SU-DHL-6 (cell line): Measurements from ENCODE around the gene AGRN.

Experiments used
- H2AFZ ChIP-seq: fragments of 200-600 bp; sonication (generic); 2 replicates; pipeline ENCODE4 v1.6.1; 2014; ENCODE audit warnings: low read depth, mild to moderate bottlenecking, moderate library complexity, mixed read lengths, antibody characterized with exemption, low read length; ENCODE audit not compliant: severe bottlenecking
- H3F3A ChIP-seq: fragments of 200-600 bp; shearing (Covaris generic); 2 replicates; pipeline ENCODE4 v1.6.0; 2016; ENCODE audit warnings: antibody characterized with exemption, mild to moderate bottlenecking; ENCODE audit not compliant: insufficient read depth
- H3K27ac ChIP-seq: fragments of 200-600 bp; sonication (generic); 2 replicates; pipeline ENCODE4 v1.5.1; 2016; ENCODE audit warnings: low read depth, mild to moderate bottlenecking, low read length, moderate library complexity, mixed read lengths
- H3K27me3 ChIP-seq: fragments of 200-600 bp; sonication (generic), shearing (Covaris generic); 2 replicates; pipeline ENCODE4 v1.6.0; 2014; ENCODE audit warnings: mild to moderate bottlenecking, low read length
- H3K36me3 ChIP-seq: fragments of 200-600 bp; sonication (generic); 2 replicates; pipeline ENCODE4 v1.6.1; 2014; ENCODE audit warnings: mild to moderate bottlenecking, low read length, mixed read lengths
- H3K4me2 ChIP-seq: fragments of 300-600, 200-600 bp; shearing (Covaris generic), sonication (generic); 2 replicates; pipeline ENCODE4 v1.6.0; 2014; ENCODE audit warnings: low read length, low read depth, mild to moderate bottlenecking; ENCODE audit not compliant: poor library complexity, severe bottlenecking
- H3K4me3 ChIP-seq: fragments of 200-600 bp; sonication (generic); 2 replicates; pipeline ENCODE4 v1.5.1; 2014; ENCODE audit warnings: antibody characterized with exemption, low read length, mild to moderate bottlenecking, mixed read lengths; ENCODE audit not compliant: insufficient read depth, poor library complexity, severe bottlenecking
- H3K79me2 ChIP-seq: fragments of 200-600 bp; sonication (generic); 2 replicates; pipeline ENCODE4 v1.6.1; 2014; ENCODE audit warnings: mild to moderate bottlenecking, low read length, moderate library complexity; ENCODE audit not compliant: insufficient read depth
- H3K9ac ChIP-seq: fragments of 200-600 bp; sonication (generic); 2 replicates; pipeline ENCODE4 v1.7.0; 2014; ENCODE audit warnings: mild to moderate bottlenecking, low read length
- H3K9me2 ChIP-seq: fragments of 200-600 bp; sonication (generic); replicated peaks from 2 replicates; pipeline ENCODE4 v1.6.1; 2014; ENCODE audit warnings: low read length; ENCODE audit not compliant: insufficient read depth
- H3K9me3 ChIP-seq: fragments of 200-600 bp; sonication (generic); 2 replicates; pipeline ENCODE4 v1.6.1; 2014; ENCODE audit warnings: low read length, mixed read lengths; ENCODE audit not compliant: insufficient read depth
- H4K20me1 ChIP-seq: fragments of 200-600 bp; sonication (generic); 2 replicates; pipeline ENCODE4 v1.6.1; 2014; ENCODE audit warnings: low read depth, mild to moderate bottlenecking, antibody characterized with exemption, low read length, moderate library complexity, mixed read lengths
- CTCF ChIP-seq: fragments of 200-600 bp; sonication (generic); IDR thresholded peaks from one replicate; pipeline ENCODE4 v1.5.1; 2017; ENCODE audit warnings: antibody characterized with exemption, mild to moderate bottlenecking, low read length, moderate library complexity; ENCODE audit not compliant: insufficient read depth, poor library complexity, severe bottlenecking
- EZH2phosphoT487 ChIP-seq: fragments of 200-600 bp; sonication (generic), shearing (Covaris generic); conservative IDR thresholded peaks from 2 replicates; pipeline ENCODE4 v1.6.1; 2018; ENCODE audit warnings: mild to moderate bottlenecking, antibody characterized with exemption, low read length, moderate library complexity, mixed read lengths

Gene AGRN

GRCh38 chr1:1049318-1050165 lies 29.6 kb downstream of the AGRN start:
- H3K79me2 ChIP-seq = no peaks in the 10 kb centered on the region
- no peaks in the 10 kb centered on the region for H3K27me3 ChIP-seq
- no peak overlapping the region for H2AFZ ChIP-seq
- H3K9me2 ChIP-seq = no peaks in the 10 kb centered on the region
- no peaks in the 10 kb centered on the region for H3K36me3 ChIP-seq
- no peak overlapping the region for H3K9ac ChIP-seq
- no peak overlapping the region for H3K4me2 ChIP-seq
- H4K20me1 ChIP-seq = no peaks in the 10 kb centered on the region
- TF ChIP-seq CTCF (no peak), EZH2phosphoT487 (no peak)
- H3K27ac ChIP-seq = no peak overlapping the region
- no peak overlapping the region for H3K4me3 ChIP-seq
- no peaks in the 10 kb centered on the region for H3K9me3 ChIP-seq
- H3F3A ChIP-seq = no peaks in the 10 kb centered on the region

DNA sequence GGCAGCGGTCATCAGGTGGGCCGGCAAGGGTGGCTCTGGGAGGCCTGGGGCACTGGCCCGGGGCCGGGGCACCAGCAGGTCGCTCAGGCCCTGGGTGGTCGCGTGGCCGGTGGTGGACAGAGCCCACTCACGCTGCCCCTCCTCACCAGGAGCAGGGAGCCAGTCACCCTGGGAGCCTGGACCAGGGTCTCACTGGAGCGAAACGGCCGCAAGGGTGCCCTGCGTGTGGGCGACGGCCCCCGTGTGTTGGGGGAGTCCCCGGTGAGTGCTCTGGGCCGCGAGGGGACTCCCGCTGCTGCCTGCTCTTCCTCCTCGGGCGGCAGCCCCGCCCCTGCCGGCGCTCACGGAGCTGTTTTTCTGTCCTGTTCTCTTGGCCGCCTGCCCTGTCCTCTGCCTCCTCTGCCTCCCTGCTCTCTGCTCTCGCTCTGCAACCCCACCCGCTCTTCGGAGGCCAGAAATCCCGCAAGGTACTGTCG lies 30.7 kb downstream of the AGRN start:
- no peak overlapping the region for H3K4me2 ChIP-seq
- no peaks in the 10 kb centered on the region for H3K9me3 ChIP-seq
- no peaks in the 10 kb centered on the region for H4K20me1 ChIP-seq
- H3K36me3 ChIP-seq = no peaks in the 10 kb centered on the region
- H3K4me3 ChIP-seq = no peak overlapping the region
- H3K79me2 ChIP-seq = no peaks in the 10 kb centered on the region
- H3K27ac ChIP-seq = no peak overlapping the region
- TF ChIP-seq CTCF (no peak), EZH2phosphoT487 (no peak)
- no peaks in the 10 kb centered on the region for H3K9me2 ChIP-seq
- no peak overlapping the region for H3K9ac ChIP-seq
- no peaks in the 10 kb centered on the region for H3K27me3 ChIP-seq
- no peak overlapping the region for H2AFZ ChIP-seq
- H3F3A ChIP-seq = no peaks in the 10 kb centered on the region

GRCh38 chr1:1051127-1051810 lies 31.3 kb downstream of the AGRN start:
- H3K4me3 ChIP-seq = no peak overlapping the region
- no peaks in the 10 kb centered on the region for H3K79me2 ChIP-seq
- no peaks in the 10 kb centered on the region for H3F3A ChIP-seq
- H3K36me3 ChIP-seq = no peaks in the 10 kb centered on the region
- no peaks in the 10 kb centered on the region for H4K20me1 ChIP-seq
- no peaks in the 10 kb centered on the region for H3K9me3 ChIP-seq
- no peak overlapping the region for H3K4me2 ChIP-seq
- no peak overlapping the region for H2AFZ ChIP-seq
- no peaks in the 10 kb centered on the region for H3K9me2 ChIP-seq
- TF ChIP-seq EZH2phosphoT487 = no peak
- TF ChIP-seq CTCF = no peak
- no peak overlapping the region for H3K9ac ChIP-seq
- H3K27me3 ChIP-seq = no peaks in the 10 kb centered on the region
- no peak overlapping the region for H3K27ac ChIP-seq
